ENCODE results near the gene OGDH. TPM values are rescaled to one million over a fixed set of nuclear protein-coding genes. Genes with fewer than 3 reads are reported as not detected.

OGDH gene
- total and polyA plus RNA-seq, 10 of the 15 experiments (the other 5 are each of a cell fraction or from before 2014, with no cell fraction given) = 4.1 to 103 (median 48.4) TPM

- TF ChIP-seq, protein P1, sequence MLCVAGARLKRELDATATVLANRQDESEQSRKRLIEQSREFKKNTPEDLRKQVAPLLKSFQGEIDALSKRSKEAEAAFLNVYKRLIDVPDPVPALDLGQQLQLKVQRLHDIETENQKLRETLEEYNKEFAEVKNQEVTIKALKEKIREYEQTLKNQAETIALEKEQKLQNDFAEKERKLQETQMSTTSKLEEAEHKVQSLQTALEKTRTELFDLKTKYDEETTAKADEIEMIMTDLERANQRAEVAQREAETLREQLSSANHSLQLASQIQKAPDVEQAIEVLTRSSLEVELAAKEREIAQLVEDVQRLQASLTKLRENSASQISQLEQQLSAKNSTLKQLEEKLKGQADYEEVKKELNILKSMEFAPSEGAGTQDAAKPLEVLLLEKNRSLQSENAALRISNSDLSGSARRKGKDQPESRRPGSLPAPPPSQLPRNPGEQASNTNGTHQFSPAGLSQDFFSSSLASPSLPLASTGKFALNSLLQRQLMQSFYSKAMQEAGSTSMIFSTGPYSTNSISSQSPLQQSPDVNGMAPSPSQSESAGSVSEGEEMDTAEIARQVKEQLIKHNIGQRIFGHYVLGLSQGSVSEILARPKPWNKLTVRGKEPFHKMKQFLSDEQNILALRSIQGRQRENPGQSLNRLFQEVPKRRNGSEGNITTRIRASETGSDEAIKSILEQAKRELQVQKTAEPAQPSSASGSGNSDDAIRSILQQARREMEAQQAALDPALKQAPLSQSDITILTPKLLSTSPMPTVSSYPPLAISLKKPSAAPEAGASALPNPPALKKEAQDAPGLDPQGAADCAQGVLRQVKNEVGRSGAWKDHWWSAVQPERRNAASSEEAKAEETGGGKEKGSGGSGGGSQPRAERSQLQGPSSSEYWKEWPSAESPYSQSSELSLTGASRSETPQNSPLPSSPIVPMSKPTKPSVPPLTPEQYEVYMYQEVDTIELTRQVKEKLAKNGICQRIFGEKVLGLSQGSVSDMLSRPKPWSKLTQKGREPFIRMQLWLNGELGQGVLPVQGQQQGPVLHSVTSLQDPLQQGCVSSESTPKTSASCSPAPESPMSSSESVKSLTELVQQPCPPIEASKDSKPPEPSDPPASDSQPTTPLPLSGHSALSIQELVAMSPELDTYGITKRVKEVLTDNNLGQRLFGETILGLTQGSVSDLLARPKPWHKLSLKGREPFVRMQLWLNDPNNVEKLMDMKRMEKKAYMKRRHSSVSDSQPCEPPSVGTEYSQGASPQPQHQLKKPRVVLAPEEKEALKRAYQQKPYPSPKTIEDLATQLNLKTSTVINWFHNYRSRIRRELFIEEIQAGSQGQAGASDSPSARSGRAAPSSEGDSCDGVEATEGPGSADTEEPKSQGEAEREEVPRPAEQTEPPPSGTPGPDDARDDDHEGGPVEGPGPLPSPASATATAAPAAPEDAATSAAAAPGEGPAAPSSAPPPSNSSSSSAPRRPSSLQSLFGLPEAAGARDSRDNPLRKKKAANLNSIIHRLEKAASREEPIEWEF (IDR thresholded peaks at IDR 0.05; ENCODE audit: insufficient replicate concordance, low read depth, low read length) = no peak
- TF ChIP-seq, protein P2, sequence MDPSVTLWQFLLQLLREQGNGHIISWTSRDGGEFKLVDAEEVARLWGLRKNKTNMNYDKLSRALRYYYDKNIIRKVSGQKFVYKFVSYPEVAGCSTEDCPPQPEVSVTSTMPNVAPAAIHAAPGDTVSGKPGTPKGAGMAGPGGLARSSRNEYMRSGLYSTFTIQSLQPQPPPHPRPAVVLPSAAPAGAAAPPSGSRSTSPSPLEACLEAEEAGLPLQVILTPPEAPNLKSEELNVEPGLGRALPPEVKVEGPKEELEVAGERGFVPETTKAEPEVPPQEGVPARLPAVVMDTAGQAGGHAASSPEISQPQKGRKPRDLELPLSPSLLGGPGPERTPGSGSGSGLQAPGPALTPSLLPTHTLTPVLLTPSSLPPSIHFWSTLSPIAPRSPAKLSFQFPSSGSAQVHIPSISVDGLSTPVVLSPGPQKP (IDR thresholded peaks at IDR 0.05; ENCODE audit: low read depth, low read length) = no peak
- TF ChIP-seq RUNX3 (IDR thresholded peaks at IDR 0.05; ENCODE audit: low read length) (no peak), PAX5 (IDR thresholded peaks at IDR 0.05; ENCODE audit: borderline replicate concordance, low read depth, low read length) (no peak), PAX8 (IDR thresholded peaks at IDR 0.05) (no peak), NFXL1 (IDR thresholded peaks at IDR 0.05; ENCODE audit: borderline replicate concordance) (no peak)
These were observed 9.4 kb downstream of the OGDH start (continued) for GRCh38 chr7:44615793-44616192.
